Spleen (tissue), 3 donors: ENCODE data around the gene BCL11B.

Experiments used
- POLR2A ChIP-seq, 3 donors: fragments of 450-650 bp; IDR thresholded peaks; one replicate each; pipeline ENCODE4 v1.5.1; 2017; ENCODE audit warnings: antibody characterized with exemption in 3 of 3, mild to moderate bottlenecking in 1 of 3
- POLR2AphosphoS5 ChIP-seq, 3 donors: sonication (generic); formaldehyde crosslinking; IDR thresholded peaks; one replicate each; pipeline ENCODE4 v1.5.1; 2017; ENCODE audit warnings: antibody characterized with exemption in 3 of 3

- TF ChIP-seq POLR2A (IDR thresholded peaks at IDR 0.05) (no peak), POLR2AphosphoS5 (IDR thresholded peaks at IDR 0.05) (no peak)
Measured at GRCh38 chr14:99316281-99317163, 44.5 kb upstream of the BCL11B start.
